ENCODE data around the gene ATP2B1.

The ATP2B1 gene

GRCh38 chr12:89690925-89691324 is 17.7 kb downstream of the ATP2B1 start:
- DNase-seq, result no peak

GRCh38 chr12:89689306-89689705 is 19.3 kb downstream of the ATP2B1 start:
- no peak for DNase-seq

GRCh38 chr12:89686311-89686710 is 22.3 kb downstream of the ATP2B1 start:
- DNase-seq, result no peak

GRCh38 chr12:89685363-89685972 is 23.2 kb downstream of the ATP2B1 start:
- no peak for DNase-seq

GRCh38 chr12:89684136-89684535 is 24.5 kb downstream of the ATP2B1 start:
- no peak for DNase-seq

GRCh38 chr12:89682284-89682683 is 26.4 kb downstream of the ATP2B1 start:
- no peak for DNase-seq

GRCh38 chr12:89680409-89680808 is 28.2 kb downstream of the ATP2B1 start:
- DNase-seq, result no peak

GRCh38 chr12:89679631-89680030 is 29.0 kb downstream of the ATP2B1 start:
- no peak for DNase-seq

- DNase-seq, result no peak
These were observed 30.4 kb downstream of the ATP2B1 start for GRCh38 chr12:89678225-89678624.

GRCh38 chr12:89676930-89677329 is 31.7 kb downstream of the ATP2B1 start:
- no peak for DNase-seq

- DNase-seq, result no peak
These were observed 34.2 kb downstream of the ATP2B1 start for GRCh38 chr12:89674326-89674942.

GRCh38 chr12:89673603-89674002 is 35.0 kb downstream of the ATP2B1 start:
- DNase-seq, result no peak

GRCh38 chr12:89672589-89672979 is 36.1 kb downstream of the ATP2B1 start:
- DNase-seq, result no peak

- no peak for DNase-seq
These were observed 37.2 kb downstream of the ATP2B1 start for GRCh38 chr12:89671469-89671868.

GRCh38 chr12:89669197-89669596 is 39.4 kb downstream of the ATP2B1 start:
- no peak for DNase-seq

GRCh38 chr12:89665556-89665955 is 43.1 kb downstream of the ATP2B1 start:
- DNase-seq, result no peak

- DNase-seq, result no peak
These were observed 44.2 kb downstream of the ATP2B1 start for GRCh38 chr12:89664441-89664840.

- DNase-seq, result peak; percentile 57
These were observed 44.9 kb downstream of the ATP2B1 start for GRCh38 chr12:89663577-89664357.

GRCh38 chr12:89662623-89663022 is 46.0 kb downstream of the ATP2B1 start:
- DNase-seq, result no peak

GRCh38 chr12:89661706-89662330 is 46.8 kb downstream of the ATP2B1 start:
- no peak for DNase-seq

GRCh38 chr12:89657739-89658138 is 50.9 kb downstream of the ATP2B1 start:
- no peak for DNase-seq

GRCh38 chr12:89657066-89657465 is 51.6 kb downstream of the ATP2B1 start:
- no peak for DNase-seq

- no peak for DNase-seq
These were observed 52.8 kb downstream of the ATP2B1 start for GRCh38 chr12:89655841-89656240.

- no peak for DNase-seq
These were observed 57.4 kb downstream of the ATP2B1 start for GRCh38 chr12:89651192-89651591.
